Liver (tissue), 3 donors: Measurements from ENCODE around the gene CTXN1.
A peak's percentile ranks its signal among the peaks of the same experiment; 100 is the strongest.

Experiments
- JUND ChIP-seq, 2 donors: IDR thresholded peaks; 2 replicates each; pipeline ENCODE4 v1.6.1; 2016; ENCODE audit warnings: antibody characterized with exemption in 2 of 2
- RXRA ChIP-seq, 2 donors: IDR thresholded peaks; 2 replicates each; pipeline ENCODE4 v1.6.1; 2017 to 2018; ENCODE audit warnings: antibody characterized with exemption in 2 of 2, mild to moderate bottlenecking in 1 of 2
- SP1 ChIP-seq: IDR thresholded peaks from 2 replicates; pipeline ENCODE4 v1.6.1; 2018; ENCODE audit warnings: antibody characterized with exemption, mild to moderate bottlenecking
- TF ChIP-seq, protein P1 (sequence below): fragments of 150-350 bp; IDR thresholded peaks from 2 replicates; pipeline ENCODE4 v1.5.1; 2017; ENCODE audit warnings: improper control_type of control experiment, low read depth, low read length; ENCODE audit not compliant: missing input control
- donor health status: healthy.
- donor health status: healthy.

DNA sequence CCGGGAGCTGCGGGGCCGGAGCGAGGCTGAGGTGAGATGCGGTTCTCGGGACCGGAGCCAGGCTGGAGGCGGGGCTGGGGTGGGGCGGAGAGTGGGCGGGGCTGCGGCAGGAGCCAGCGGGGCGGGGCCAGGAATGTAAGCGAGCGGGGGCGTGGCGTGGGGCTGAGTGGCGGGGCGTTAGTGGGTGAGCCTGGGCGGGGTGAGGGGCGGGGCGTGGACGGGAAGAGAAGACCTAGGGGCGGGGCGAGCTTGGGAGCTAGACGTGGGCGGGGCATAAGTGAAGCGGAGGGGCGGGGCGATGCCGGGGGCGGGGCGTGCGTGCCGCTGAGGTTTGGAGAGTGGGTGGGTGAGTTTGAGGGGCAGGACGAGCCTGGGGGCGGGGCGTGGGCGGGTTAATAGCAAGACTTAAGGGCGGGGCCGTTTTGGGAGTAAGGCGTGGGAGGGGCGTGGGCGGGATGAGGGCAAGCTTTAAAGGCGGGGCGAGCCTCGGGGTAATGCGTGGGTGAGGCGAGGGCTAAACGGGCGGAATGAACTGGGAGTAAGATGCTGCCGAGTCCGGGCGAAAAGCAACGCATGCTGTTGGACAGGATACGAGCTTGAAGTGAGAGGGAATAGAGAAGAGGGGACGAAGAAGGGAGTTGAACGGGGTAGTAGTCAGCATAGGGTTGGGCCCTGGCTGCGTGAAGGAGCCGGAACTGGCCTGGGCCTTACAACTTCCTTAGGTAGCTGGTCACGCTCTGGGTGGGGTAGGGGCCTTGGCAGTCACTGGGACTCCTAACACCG is 5.2 kb downstream of the CTXN1 start:
- peak; percentile 57 for TF ChIP-seq SP1
- TF ChIP-seq RXRA (IDR thresholded peaks at IDR 0.05), result peak; percentile 22 to 47
- TF ChIP-seq JUND (IDR thresholded peaks at IDR 0.05), result no peak
- TF ChIP-seq, protein P1, sequence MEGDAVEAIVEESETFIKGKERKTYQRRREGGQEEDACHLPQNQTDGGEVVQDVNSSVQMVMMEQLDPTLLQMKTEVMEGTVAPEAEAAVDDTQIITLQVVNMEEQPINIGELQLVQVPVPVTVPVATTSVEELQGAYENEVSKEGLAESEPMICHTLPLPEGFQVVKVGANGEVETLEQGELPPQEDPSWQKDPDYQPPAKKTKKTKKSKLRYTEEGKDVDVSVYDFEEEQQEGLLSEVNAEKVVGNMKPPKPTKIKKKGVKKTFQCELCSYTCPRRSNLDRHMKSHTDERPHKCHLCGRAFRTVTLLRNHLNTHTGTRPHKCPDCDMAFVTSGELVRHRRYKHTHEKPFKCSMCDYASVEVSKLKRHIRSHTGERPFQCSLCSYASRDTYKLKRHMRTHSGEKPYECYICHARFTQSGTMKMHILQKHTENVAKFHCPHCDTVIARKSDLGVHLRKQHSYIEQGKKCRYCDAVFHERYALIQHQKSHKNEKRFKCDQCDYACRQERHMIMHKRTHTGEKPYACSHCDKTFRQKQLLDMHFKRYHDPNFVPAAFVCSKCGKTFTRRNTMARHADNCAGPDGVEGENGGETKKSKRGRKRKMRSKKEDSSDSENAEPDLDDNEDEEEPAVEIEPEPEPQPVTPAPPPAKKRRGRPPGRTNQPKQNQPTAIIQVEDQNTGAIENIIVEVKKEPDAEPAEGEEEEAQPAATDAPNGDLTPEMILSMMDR, result no peak
